Measurements from ENCODE around the gene ADAMTS15. TPM values are rescaled to one million over a fixed set of nuclear protein-coding genes. Genes with fewer than 3 reads are reported as not detected.

The ADAMTS15 gene
- total RNA-seq, 1 experiment from 2014 or later = 6.9 TPM

- DNase-seq = no peak
- Histone ChIP-seq H3K4me1 (no peaks in the 10 kb centered on the region), H3K9me3 (replicated peaks) (no peaks in the 10 kb centered on the region), H3K27me3 (no peaks in the 10 kb centered on the region), H3K36me3 (no peaks in the 10 kb centered on the region), H3K4me3 (no peak overlapping the region), H3K27ac (no peak overlapping the region)
These were observed 23.4 kb downstream of the ADAMTS15 start for GRCh38 chr11:130471731-130472433.

GRCh38 chr11:130472434-130472961 lies 24.1 kb downstream of the ADAMTS15 start:
- Histone ChIP-seq H3K4me3 (no peak overlapping the region), H3K27me3 (no peaks in the 10 kb centered on the region), H3K36me3 (no peaks in the 10 kb centered on the region), H3K4me1 (peaks cover 2% of the 10 kb centered on the region), H3K9me3 (replicated peaks) (no peaks in the 10 kb centered on the region), H3K27ac (no peak overlapping the region)
- DNase-seq = no peak

- Histone ChIP-seq H3K9me3 (replicated peaks) (no peaks in the 10 kb centered on the region), H3K4me3 (no peak overlapping the region), H3K4me1 (peaks cover 9% of the 10 kb centered on the region), H3K27ac (no peak overlapping the region), H3K27me3 (no peaks in the 10 kb centered on the region), H3K36me3 (no peaks in the 10 kb centered on the region)
- DNase-seq = no peak
These were observed 24.8 kb downstream of the ADAMTS15 start for GRCh38 chr11:130473056-130473794.

- Histone ChIP-seq H3K4me3 (no peak overlapping the region), H3K27me3 (no peaks in the 10 kb centered on the region), H3K4me1 (peaks cover 15% of the 10 kb centered on the region), H3K9me3 (replicated peaks) (no peaks in the 10 kb centered on the region), H3K27ac (no peak overlapping the region), H3K36me3 (no peaks in the 10 kb centered on the region)
- no peak for DNase-seq
These were observed 25.4 kb downstream of the ADAMTS15 start for GRCh38 chr11:130473795-130474377.

- Histone ChIP-seq H3K9me3 (replicated peaks) (no peaks in the 10 kb centered on the region), H3K4me3 (no peak overlapping the region), H3K27ac (no peak overlapping the region), H3K36me3 (no peaks in the 10 kb centered on the region), H3K27me3 (no peaks in the 10 kb centered on the region), H3K4me1 (peaks cover 22% of the 10 kb centered on the region)
- DNase-seq = no peak
These were observed 26.4 kb downstream of the ADAMTS15 start for GRCh38 chr11:130474637-130475400.

GRCh38 chr11:130475426-130476053 lies 27.1 kb downstream of the ADAMTS15 start:
- no peaks in the 10 kb centered on the region for H3K27me3 ChIP-seq
- H3K36me3 ChIP-seq = no peaks in the 10 kb centered on the region
- no peak overlapping the region for H3K27ac ChIP-seq
- H3K4me1 ChIP-seq = peaks cover 22% of the 10 kb centered on the region
- no peak for DNase-seq
- H3K4me3 ChIP-seq = no peak overlapping the region
- H3K9me3 ChIP-seq (replicated peaks) = no peaks in the 10 kb centered on the region

GRCh38 chr11:130476200-130476921 lies 27.9 kb downstream of the ADAMTS15 start:
- peaks cover 22% of the 10 kb centered on the region for H3K4me1 ChIP-seq
- H3K36me3 ChIP-seq = no peaks in the 10 kb centered on the region
- no peak overlapping the region for H3K4me3 ChIP-seq
- no peak for DNase-seq
- no peak overlapping the region for H3K27ac ChIP-seq
- no peaks in the 10 kb centered on the region for H3K9me3 ChIP-seq (replicated peaks)
- H3K27me3 ChIP-seq = no peaks in the 10 kb centered on the region

- no peak for DNase-seq
- no peaks in the 10 kb centered on the region for H3K9me3 ChIP-seq (replicated peaks)
- H3K4me3 ChIP-seq = no peak overlapping the region
- no peak overlapping the region for H3K27ac ChIP-seq
- H3K4me1 ChIP-seq = peaks cover 22% of the 10 kb centered on the region
- H3K27me3 ChIP-seq = no peaks in the 10 kb centered on the region
- no peaks in the 10 kb centered on the region for H3K36me3 ChIP-seq
These were observed 28.6 kb downstream of the ADAMTS15 start for GRCh38 chr11:130476922-130477491.

GRCh38 chr11:130477586-130478203 lies 29.2 kb downstream of the ADAMTS15 start:
- H3K27me3 ChIP-seq = no peaks in the 10 kb centered on the region
- no peaks in the 10 kb centered on the region for H3K36me3 ChIP-seq
- no peaks in the 10 kb centered on the region for H3K9me3 ChIP-seq (replicated peaks)
- peaks cover 22% of the 10 kb centered on the region for H3K4me1 ChIP-seq
- no peak for DNase-seq
- H3K27ac ChIP-seq = peak overlapping the region; percentile 89
- no peak overlapping the region for H3K4me3 ChIP-seq

- Histone ChIP-seq H3K9me3 (replicated peaks) (no peaks in the 10 kb centered on the region), H3K27me3 (no peaks in the 10 kb centered on the region), H3K4me3 (peak overlapping the region; percentile 26), H3K27ac (peak overlapping the region; percentile 89), H3K36me3 (no peaks in the 10 kb centered on the region), H3K4me1 (peaks cover 22% of the 10 kb centered on the region)
- peak; percentile 79 to 80 for DNase-seq
These were observed 29.8 kb downstream of the ADAMTS15 start for GRCh38 chr11:130478204-130478701.

- Histone ChIP-seq H3K27ac (peak overlapping the region; percentile 89), H3K9me3 (replicated peaks) (no peaks in the 10 kb centered on the region), H3K4me1 (peaks cover 22% of the 10 kb centered on the region), H3K27me3 (no peaks in the 10 kb centered on the region), H3K36me3 (no peaks in the 10 kb centered on the region), H3K4me3 (peak overlapping the region; percentile 26)
- peak; percentile 12 to 30 for DNase-seq
These were observed 30.4 kb downstream of the ADAMTS15 start for GRCh38 chr11:130478881-130479280.

GRCh38 chr11:130480186-130480585 lies 31.7 kb downstream of the ADAMTS15 start:
- H3K36me3 ChIP-seq = no peaks in the 10 kb centered on the region
- H3K9me3 ChIP-seq (replicated peaks) = no peaks in the 10 kb centered on the region
- no peak overlapping the region for H3K27ac ChIP-seq
- H3K4me1 ChIP-seq = peaks cover 22% of the 10 kb centered on the region
- DNase-seq = no peak
- no peaks in the 10 kb centered on the region for H3K27me3 ChIP-seq
- H3K4me3 ChIP-seq = no peak overlapping the region

GRCh38 chr11:130480711-130481140 lies 32.3 kb downstream of the ADAMTS15 start:
- Histone ChIP-seq H3K27ac (no peak overlapping the region), H3K27me3 (no peaks in the 10 kb centered on the region)
- no peak for DNase-seq

More at GRCh38 chr11:130480711-130481140, 32.3 kb downstream of the ADAMTS15 start:
- Histone ChIP-seq H3K4me3 (no peak overlapping the region), H3K4me1 (peaks cover 22% of the 10 kb centered on the region), H3K36me3 (no peaks in the 10 kb centered on the region), H3K9me3 (replicated peaks) (no peaks in the 10 kb centered on the region)

Data from SJCRH30 (cell line).